NCI-H1092 (cell line): ENCODE data around the gene TK2.
"Not testable (repeated sequence)": the region's sequence is repeated elsewhere in the genome, so short reads cannot be mapped to it uniquely, and the experiment has no call there.

Experiments
- DNase-seq: peaks from one replicate; lab custom pipeline; 2025; lab: John Stamatoyannopoulos, UW

The TK2 gene

DNA sequence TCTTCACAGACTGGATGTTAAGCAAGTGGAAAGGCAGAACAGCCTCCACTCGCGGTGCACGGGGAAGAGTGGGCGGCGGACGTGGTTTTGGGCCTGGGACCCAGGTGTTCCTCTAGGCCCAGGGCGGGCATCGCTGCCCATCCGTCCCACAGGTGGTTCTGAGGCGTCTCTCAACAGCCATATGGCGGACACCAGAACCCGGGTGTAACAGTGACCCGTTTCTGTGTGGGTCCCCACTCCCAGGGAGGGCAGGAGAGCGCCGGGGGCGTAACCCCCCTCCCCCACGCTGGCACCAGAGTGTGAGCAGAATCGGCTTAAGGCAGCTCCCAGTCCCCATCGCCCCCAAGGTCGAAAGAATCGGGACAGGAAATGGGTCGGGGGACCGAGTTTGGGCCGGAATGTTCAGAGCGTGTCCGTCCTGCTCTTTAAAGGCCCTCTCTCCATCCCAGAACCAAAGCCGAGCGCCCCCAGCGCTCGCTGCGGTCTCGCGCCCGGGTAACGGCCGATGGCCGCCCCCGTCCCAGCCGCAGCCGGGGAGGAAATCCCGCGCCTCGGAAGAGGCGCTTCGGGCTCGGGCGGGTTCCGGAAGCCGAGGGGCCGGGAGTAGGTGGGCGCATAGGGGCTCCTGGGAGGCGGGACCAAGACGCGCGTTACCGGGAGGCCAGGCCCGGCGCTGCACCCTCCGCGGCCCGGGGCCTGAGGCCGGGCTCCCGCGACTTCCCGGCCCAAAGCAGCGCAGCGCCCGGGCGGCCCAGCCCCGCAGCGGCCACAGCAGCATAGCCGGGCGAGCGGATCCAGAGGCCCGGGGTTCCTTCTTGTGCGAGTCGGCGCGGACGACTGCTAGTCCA is at the start of gene TK2:
TK2 (minus strand) TSS at position 839 of the 848 bp plus-strand sequence; CDS start at position 778, 61 bp downstream.
- peak; percentile 73 for DNase-seq

DNA sequence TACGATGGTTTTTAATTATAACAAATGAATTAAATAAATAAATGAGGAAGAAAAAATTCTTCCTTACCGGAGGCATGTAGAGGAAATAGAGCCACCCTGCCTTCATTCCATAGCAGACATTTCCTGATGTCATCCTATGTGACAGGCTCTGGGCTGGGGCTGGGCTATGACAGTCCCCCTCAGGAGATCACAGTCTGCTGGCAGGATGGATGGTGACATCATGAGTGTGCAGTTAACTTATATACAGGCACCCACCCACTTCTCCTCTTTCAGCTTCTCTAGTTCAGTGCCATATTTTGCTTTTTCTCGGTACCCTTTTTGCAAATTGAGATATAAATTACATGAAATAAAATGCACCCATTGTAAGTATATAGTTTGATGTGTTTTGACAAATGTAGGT is 48.2 kb upstream of the TK2 start:
- DNase-seq = no peak

DNA sequence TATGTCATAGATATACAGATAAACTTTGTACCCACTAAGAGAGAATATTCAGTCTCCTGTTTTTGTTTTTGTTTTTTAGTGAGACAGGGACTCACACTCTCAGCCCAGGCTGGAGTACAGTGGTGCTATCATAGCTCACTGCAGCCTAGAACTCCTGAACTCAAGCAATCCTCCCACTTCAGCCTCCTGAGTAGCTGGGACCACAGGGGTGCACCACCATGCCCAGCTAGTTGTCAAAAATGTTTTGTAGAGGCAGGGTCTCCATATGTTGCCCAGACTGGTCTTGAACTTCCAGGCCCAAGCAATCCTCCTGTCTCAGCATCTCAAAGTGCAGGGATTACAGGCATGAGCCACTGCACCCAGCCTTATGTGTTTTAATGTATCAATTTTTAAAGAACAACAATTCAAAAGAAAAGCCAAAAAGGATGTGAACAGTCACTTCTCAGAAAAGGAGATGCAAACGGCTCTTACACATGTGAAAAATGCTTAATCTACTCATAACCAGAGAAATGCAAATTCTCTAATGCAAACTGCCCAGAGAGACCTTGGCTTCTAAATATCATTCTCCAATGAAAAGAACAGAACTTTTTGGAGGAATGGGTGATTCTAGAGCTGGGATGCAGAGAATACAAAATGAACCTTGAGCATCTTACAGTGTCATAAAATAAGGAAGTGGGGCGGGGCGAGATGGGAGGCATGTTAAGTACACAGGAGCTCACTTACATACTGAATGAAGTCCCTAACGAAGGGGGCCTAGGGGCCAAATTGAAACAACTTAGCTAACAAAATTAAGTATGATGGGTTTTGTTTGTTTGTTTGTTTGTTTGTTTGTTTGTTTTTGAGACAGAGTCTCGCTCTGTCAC is 47.3 kb upstream of the TK2 start:
- no peak for DNase-seq

DNA sequence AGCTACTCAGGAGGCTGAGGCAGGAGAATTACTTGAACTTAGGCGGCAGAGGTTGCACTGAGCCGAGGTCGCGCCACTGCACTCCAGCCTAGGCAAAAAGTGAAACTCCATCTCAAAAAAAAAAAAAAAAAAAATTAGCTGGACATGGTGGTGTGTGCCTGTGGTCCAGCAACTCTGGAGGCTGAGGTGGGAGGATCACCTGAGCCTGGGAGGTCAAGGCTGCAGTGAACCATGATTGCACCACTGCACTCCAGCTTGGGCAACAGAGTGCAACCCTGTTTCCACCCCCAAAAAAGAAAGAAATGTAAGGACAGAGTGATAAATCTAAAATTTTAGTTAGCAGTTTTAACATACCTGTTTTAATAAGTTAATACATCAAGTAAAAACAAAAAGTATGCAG is 46.6 kb upstream of the TK2 start:
- not testable (repeated sequence) for DNase-seq

DNA sequence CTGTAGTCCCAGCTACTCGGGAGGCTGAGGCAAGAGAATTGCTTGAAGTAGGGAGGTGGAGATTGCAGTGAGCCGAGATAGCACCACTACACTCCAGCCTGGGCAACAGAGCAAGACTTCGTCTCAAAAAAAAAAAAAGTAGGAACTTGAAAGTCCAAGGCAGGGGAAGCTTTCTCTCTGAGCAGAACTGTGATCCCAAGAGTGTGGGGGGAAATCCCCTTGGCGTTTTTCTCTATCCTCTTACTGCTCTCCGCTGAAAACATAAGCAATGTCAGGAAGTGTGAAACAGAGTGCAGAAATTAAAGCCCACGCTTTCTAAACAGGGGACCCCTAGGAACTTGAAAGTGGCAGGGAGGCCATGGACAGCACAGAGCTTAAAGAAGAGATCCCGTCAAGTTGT is 44.8 kb upstream of the TK2 start:
- DNase-seq = no peak

DNA sequence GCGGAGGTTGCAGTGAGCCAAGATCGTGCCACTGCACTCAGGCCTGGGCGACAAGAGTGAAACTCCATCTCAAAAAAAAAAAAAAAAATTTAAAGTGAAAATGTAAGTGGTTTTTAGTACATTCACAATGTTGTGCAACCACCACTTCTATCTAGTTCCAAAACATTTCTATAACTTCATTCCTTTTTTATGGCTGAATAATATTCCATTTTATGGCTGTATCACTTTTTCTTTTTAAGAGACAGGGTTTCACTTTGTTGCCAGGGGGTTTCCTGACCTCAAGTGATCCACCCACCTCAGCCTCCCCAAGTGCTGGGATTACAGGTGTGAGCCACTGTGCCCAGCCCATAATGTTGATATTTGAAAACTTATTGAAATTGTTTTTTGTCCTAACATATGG is 42.9 kb upstream of the TK2 start:
- DNase-seq = no peak

DNA sequence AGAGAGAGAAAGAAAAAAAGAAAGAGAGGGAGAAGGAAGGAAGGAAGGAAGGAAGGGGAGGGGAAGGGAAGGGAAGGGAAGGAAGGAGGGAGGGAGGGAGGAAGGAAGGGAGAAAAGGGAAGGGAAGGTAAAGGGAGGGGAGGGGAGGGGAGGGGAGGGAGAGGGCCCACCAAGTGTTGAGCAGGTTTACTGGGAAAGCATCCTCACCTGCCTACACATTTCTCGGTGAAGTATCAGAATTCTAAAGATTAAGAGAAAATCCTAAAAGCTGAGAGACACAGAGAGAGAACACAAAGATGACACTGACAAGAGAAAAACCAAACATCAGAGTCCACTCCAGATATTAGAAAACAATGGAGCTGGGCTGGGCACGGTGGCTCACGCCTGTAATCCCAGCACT is 42.3 kb upstream of the TK2 start:
- DNase-seq = no peak

DNA sequence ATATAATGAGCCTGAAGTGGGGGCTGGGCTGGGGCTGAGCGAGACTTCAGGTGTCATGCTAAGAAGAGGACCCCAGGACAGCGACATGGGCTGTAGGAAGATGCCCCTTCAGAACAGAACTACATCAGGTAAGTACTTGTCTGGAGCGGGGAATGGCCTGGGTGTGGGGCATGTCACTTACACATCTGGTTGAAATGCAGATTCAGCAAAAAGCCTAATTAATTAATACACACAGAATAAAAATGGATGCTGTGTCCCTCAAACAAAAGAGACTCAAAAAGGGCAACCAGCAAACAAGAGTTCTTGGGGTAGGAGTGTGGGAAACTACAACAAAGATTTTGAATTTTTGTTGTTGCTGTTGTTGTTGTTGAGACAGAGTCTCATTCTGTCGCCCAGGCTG is 41.1 kb upstream of the TK2 start:
- no peak for DNase-seq

DNA sequence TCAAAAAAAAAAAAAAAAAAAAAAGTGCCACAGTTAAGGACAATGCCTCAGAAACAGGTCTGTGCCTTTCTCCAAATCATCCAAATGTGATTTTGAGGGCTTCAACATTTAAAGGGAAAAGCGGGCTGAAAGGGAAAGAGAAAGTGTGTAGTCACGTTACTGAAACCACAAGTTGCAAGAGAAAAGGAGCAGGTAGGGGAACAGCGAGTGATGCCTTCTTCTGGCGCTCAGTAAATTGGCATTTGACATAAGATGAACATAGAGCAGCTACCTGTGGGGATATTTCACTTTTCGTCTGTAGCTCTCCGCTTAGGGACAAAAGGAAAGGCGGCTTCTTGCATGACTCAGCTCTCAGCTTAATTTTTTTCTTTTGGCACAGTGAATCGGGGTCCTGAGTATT is 40.4 kb upstream of the TK2 start:
- DNase-seq = no peak

DNA sequence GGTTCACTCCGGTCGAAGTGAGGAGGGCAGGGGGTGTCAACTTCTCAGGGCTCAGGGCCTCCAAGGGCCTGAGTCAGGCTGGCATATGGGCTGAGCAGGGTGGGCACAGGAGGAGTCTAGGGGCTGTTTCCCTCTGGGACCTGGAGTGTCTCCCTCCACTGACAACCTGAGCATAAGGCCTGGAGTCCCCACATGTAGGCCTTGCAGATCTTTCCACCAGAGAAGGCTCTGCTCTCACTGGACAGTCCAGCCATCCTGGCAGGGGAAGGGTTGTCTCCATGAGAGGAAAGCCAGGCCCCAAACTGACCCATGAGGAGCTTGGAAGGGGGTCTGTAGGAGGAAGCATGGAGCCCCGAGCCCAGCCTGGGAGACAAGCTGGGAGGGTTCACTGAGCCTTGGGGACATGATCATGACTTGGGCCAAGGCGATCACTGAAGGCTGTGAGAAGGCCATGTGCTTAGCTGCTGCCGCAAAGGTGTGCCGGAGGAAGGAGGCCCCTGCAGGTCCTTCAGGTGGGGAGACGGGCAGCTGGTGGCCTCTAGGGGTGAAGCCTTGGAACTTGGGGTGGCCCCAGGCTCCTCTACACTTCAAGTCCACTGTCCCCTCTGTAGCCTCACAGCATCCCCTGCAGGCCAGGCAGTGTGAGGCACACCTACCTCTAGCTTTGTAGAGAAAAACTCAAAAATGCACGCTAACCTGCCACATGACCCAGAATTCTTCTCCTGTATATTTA is 39.2 kb upstream of the TK2 start:
- DNase-seq = no peak

DNA sequence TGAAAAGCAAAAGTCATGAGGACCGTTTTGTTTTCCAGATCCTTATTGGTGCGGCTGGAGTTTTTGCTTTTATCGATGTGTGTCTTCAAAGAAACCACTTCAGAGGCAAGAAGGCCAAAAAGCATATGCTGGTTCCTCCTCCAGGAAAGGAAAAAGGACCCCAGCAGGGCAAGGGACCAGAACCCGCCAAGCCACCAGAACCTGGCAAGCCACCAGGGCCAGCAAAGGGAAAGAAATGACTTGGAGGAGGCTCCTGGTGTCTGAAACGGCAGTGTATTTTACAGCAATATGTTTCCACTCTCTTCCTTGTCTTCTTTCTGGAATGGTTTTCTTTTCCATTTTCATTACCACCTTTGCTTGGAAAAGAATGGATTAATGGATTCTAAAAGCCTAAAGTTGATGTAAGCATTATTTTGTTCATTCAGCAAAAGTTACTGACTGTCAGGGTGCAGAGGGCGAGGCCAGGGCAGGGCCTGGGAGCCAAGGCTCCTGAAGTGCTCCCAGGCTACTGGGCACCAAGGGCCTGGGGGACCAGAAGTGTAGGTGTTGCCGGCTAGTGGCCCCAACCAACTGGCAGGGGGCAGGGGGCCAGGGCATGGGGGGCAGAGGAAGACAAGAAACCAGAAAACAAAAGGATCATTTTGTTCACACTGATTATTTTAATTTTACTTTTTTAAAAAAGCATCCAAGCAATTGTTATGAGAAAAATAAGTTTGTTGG is 38.1 kb upstream of the TK2 start:
- DNase-seq = no peak

DNA sequence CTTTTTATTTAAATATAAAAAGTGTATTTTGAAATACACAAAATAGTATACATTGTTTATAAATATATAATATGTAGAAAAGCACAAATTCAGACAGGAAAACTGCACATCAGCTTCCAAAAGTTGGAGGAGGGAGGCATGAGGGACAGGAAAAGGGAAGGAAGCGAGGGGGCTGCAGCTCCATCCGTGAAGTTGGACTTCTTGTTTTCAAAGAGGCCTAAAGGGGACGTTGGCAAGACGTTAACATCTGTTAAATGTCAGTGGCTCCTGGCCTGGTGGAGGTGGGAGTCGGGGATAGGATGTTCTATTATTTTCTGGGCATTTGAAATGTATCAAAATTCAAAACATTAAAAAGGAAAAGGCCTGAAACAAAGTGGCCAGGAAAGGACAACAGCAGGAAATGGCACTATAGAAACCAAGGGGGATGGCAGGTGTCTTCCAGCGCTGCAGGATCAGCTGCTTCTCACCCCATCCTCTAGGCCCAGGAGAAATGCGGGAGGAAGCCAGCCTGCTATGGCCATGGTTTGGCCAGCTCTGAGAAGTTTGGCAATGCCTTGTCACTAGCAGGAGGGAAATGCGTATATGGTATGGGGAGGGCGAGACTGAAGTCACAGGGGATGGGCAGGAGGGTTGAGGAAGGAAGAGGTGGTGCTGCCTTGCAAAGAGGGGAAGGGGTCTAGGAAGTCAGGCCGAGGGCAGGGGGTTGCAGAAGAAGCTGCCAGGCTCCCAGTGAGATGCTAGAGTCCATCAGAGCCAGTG is 35.7 kb upstream of the TK2 start:
- DNase-seq = no peak

DNA sequence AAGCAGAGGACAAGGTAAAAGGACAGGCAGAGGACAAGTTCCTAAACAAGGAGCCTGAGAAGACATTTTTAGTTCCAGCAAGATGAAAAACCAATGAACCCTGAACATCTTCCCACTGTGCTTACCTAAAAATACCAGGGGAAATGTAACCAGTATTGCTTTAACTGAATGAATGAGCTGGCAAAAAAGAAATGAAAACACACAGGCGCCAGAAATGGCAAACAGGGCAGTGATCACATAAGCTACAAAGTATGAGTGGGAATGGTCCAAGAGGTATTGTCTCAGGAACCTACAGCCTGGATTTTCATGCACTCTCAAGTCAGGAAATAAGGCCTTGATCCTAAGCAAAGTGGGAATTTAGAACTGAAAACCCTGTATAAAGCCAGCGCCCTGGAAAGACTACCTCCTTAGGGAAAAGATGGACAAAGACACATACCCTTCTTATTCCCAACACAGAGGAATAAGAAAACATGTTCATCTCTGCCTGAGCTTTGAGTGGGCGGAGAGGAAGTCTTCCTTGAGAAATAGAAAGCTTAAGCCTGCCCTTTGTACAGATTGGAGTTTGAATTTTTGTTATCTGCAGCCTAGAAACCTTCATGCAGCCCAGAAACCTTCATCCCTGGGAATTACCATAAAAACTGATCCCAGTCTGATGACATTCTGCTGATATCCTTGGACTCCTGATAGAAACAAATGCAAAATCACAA is 31.5 kb upstream of the TK2 start:
- no peak for DNase-seq

DNA sequence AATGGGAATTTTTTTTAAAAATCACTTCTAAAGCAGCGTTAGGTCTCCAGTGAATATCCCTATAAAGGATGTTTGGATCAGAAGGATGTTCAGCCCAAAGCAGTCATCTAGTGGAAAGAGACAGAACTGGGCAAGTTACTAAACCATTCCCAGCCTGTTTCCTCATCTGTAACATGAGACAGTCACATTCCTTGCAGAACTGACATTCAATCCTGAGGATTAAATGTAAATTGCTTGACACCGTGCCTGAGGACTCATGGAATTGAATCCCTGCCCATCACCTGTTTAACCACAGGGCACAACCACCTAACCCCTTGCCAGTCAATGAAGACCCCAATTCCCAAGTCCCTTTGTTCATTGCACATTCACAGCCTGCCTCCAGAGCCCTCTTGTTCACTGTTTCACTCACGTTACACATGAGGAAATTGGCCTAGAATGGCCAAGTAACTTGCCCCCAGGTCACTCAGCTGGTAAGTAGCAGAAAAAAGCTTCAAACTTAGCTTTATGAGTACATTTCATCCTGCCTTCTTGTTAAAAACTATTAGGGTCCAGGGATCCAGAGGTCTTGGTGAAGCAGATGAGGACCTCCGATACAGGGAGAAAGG is 30.8 kb upstream of the TK2 start:
- DNase-seq = no peak

DNA sequence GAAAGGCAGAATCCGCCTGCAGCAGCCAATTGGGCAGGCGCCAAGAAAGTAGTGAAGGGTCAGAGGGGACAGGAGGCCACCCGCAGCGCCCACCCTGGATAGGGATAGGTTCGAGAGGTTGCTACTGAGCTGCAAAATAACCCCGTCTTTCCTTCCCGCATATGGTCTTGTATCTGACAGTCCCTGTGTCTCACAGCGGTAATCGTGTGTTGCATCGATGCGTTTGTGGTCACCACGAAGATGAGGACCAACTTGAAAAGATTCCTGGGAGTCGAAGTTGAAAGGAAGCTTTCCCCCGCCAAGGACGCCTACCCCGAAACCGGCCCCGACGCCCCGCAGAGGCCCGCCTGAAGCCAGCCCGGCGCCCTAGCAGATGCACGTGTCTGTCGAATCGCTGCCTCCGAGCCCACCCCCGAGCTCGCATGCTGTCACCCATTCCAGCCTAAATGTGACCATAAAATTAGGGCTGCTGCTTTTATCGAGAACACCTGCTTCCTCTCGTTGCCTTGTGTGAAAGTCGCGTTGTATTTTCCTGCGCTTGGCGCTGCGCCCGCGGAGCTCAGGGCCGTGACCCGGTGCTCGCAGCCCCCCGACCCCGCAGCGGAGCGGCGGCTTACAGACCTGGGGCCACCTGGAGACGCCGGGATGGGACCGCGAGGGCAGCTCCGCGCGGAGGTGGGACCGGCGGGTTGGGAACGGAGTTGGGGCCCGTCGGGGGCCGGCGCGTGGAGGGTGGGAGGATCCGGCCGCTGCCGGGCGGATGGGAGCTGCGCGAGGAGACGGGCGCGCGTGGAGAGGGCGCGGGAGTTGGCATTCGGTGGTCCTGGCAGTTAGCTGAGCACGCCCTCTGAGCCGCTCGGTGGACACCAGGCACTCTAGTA is 29.0 kb upstream of the TK2 start, which contains the start of gene CMTM2:
CMTM2 (plus strand) TSS at position 813 of the 881 bp plus-strand sequence. CDS start 145 bp downstream, outside the sequence.
- DNase-seq = peak; percentile 34

DNA sequence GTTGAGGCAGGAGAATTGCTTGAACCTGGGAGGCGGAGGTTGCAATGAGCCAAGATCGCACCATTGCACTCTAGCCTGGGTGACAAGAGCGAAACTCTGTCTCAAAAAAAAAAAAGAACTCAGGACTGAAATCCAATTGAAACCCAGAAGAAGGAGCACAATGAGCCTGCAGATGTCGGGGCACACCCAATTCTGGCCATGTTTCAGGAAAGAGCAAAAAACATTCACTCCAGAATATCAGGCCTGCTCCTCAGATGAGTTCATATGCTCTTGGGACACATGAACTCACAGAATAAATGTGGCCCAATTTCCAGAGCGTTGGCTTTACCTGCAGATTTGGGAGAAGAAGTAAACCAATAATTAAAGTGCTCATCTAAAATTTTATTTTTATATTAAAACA is 26.4 kb upstream of the TK2 start:
- DNase-seq = no peak

DNA sequence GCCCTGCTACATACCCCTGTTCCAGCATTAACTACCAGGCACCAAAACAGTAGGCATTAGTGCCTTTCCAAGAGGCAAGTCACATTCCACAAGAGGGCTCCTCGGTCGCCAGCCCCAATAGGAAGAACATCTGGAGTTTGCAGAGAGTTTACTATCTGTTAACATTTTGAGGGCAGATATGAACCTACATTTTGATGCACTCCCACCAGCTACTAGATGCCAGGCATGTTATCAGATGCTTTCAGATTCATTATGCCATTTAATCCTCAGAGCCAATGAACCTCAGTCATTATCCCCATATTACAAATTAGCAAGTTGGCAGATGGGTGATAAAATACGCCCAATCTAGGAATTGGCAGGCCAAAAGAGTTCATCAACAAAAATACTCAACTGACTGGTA is 25.1 kb upstream of the TK2 start:
- DNase-seq = no peak

DNA sequence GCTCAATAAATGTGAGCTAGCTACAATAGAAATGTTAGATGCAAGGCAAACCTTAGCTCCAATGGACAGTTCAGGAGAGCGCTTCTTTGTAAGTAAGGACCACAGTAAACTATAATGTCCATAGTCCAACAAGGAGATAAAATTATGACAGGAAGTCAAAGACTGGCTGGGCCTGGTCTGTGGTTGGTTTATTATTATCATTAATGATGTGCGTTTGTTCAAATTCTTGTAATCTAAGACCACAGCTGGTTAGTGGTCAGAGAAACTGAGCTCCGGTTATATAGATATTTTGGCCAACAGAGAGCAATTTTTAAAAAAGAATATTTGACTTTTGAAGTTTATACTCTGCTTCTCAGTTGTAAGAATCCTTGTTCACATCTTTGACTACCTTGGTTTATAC is 24.6 kb upstream of the TK2 start:
- no peak for DNase-seq

DNA sequence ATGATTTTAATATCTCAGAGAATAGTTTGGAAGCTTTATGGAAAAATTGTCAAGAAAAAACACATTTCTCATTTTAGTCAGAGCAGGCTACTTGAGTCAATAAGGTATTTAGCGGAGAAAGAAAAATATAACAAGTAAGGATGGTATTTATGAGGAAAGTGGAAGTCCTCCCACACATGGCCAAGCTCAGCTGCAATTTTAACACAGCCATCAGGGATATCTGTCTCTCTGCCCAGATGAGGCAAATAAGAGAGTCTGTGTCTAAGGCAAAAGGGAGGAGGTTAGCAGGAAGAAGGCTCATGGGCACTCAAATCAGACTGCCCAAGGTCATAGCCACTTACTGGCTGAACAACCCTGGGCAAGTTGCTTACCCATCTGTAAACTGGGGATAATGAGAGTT is 24.2 kb upstream of the TK2 start:
- no peak for DNase-seq
